Ovary (tissue), 3 donors: ENCODE measurements around the gene ABHD8.

Source experiments
- EP300 ChIP-seq: sonication (generic); formaldehyde crosslinking; IDR thresholded peaks from one replicate; pipeline ENCODE4 v1.6.1; 2017; ENCODE audit warnings: antibody characterized with exemption
- TF ChIP-seq, protein P1 (sequence below), 3 donors: fragments of 450-650 bp in 2 of 3; fragments of 200-600 bp in 1 of 3; IDR thresholded peaks; one replicate each; pipeline versions ENCODE4 v1.5.1 to v1.8.0; 2016 to 2022; ENCODE audit warnings: antibody characterized with exemption in 3 of 3, mild to moderate bottlenecking in 1 of 3
- donor health status: DM: no; HTN: no; CAD: no.

DNA sequence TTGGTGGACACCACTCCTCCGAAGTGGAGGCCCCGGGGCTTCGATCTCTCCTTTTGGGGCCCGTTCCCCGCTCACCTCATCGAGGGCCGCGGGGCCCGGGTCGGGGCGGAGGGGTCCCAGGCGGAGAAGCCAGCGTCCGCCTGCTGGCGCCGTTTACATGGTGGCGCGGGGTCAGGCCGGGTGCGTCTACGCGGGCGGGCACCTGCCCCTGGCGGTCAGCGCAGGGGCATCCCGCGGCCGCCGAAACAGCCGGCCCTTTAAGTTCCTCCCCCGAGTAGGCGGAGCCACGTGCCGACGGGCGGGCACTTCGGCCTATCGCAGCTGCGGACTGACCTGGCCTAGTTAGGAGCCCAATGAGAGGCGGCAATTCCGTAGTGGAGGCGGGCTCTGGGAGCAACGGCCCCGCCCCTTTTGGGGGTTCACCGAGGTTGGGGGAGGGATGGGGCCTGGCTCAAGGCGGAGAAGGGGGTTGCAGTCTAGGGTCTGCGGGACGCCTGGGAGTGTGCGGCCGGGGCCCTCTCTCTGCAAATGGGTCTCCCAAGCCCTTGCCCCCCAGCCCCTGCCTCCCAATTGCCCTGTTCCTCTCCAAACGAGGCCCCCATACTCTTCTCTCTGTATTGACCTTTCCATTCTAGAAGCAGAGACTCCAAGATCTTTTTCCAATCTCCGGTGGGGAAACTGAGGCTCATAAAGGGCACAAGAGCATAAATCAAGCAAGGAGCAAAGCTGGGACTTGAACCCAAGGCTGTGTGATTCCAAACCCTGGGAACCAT is at the start of gene ABHD8:
- TF ChIP-seq, protein P1, sequence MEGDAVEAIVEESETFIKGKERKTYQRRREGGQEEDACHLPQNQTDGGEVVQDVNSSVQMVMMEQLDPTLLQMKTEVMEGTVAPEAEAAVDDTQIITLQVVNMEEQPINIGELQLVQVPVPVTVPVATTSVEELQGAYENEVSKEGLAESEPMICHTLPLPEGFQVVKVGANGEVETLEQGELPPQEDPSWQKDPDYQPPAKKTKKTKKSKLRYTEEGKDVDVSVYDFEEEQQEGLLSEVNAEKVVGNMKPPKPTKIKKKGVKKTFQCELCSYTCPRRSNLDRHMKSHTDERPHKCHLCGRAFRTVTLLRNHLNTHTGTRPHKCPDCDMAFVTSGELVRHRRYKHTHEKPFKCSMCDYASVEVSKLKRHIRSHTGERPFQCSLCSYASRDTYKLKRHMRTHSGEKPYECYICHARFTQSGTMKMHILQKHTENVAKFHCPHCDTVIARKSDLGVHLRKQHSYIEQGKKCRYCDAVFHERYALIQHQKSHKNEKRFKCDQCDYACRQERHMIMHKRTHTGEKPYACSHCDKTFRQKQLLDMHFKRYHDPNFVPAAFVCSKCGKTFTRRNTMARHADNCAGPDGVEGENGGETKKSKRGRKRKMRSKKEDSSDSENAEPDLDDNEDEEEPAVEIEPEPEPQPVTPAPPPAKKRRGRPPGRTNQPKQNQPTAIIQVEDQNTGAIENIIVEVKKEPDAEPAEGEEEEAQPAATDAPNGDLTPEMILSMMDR (IDR thresholded peaks at IDR 0.05): peak; percentile 71 to 94 (median 91)
- no peak for TF ChIP-seq EP300
